CD4-positive, CD25-positive, alpha-beta regulatory T cell (primary cell): ENCODE measurements around the gene TSHR. TPM values are rescaled to one million over a fixed set of nuclear protein-coding genes. Genes with fewer than 3 reads are reported as not detected.
"Not testable (repeated sequence)": the region's sequence is repeated elsewhere in the genome, so short reads cannot be mapped to it uniquely, and the experiment has no call there.

Experiments used
- ATAC-seq, 2 donors: fragments of 150-1000 bp; cut with Tn5 transposase; one replicate each; pipeline ENCODE4 v1.10.0; 2021; ENCODE audit warnings: low read depth in 2 of 2, moderate number of reproducible peaks in 2 of 2, moderate library complexity in 1 of 2
- DNase-seq, 3 donors: peaks; one replicate each; pipeline versions ENCODE4 v3.0.0 to v3.0.0-alpha.2; 2012 to 2022; ENCODE audit warnings: mixed read lengths in 1 of 3
- H3K27ac ChIP-seq: one replicate; pipeline ENCODE4 v1.7.0; 2013; ENCODE audit warnings: mild to moderate bottlenecking, low read length; ENCODE audit not compliant: insufficient read depth, poor library complexity, severe bottlenecking
- H3K27me3 ChIP-seq: one replicate; pipeline ENCODE4 v1.7.0; 2013; ENCODE audit warnings: low read length; ENCODE audit not compliant: control insufficient read depth, insufficient read depth
- H3K36me3 ChIP-seq: one replicate; pipeline ENCODE4 v1.7.0; 2013; ENCODE audit warnings: mild to moderate bottlenecking, low read length, moderate library complexity; ENCODE audit not compliant: control insufficient read depth, insufficient read depth
- H3K4me1 ChIP-seq: 2 replicates; pipeline ENCODE4 v1.7.0; 2013; ENCODE audit warnings: mild to moderate bottlenecking, low read length; ENCODE audit not compliant: insufficient read depth, control insufficient read depth, poor library complexity, severe bottlenecking
- H3K4me3 ChIP-seq: one replicate; pipeline ENCODE4 v1.7.0; 2013; ENCODE audit warnings: low read depth, mild to moderate bottlenecking, low read length, moderate library complexity
- H3K9me3 ChIP-seq, 2 experiments: 1 replicate in 1 of 2; 2 replicates in 1 of 2; pipeline ENCODE4 v1.7.0; 2013; ENCODE audit warnings: low read length in 2 of 2, mild to moderate bottlenecking in 1 of 2, moderate library complexity in 1 of 2; ENCODE audit not compliant: control insufficient read depth in 2 of 2
- H3K27ac Mint-ChIP-seq, 3 donors: one replicate each; pipeline ENCODE4 v1.8.0; 2020 to 2022; ENCODE audit warnings: mild to moderate bottlenecking in 3 of 3, mixed read lengths in 3 of 3, moderate library complexity in 2 of 3
- H3K27me3 Mint-ChIP-seq: one replicate; pipeline ENCODE4 v1.8.0; 2022; ENCODE audit warnings: mild to moderate bottlenecking, mixed read lengths
- H3K36me3 Mint-ChIP-seq: one replicate; pipeline ENCODE4 v1.8.0; 2020; ENCODE audit warnings: mixed read lengths
- H3K4me1 Mint-ChIP-seq, 4 donors: one replicate each; pipeline ENCODE4 v1.8.0; 2020 to 2022; ENCODE audit warnings: mixed read lengths in 4 of 4, mild to moderate bottlenecking in 1 of 4
- H3K4me3 Mint-ChIP-seq, 4 donors: one replicate each; pipeline ENCODE4 v1.8.0; 2020 to 2022; ENCODE audit warnings: mild to moderate bottlenecking in 4 of 4, mixed read lengths in 4 of 4, moderate library complexity in 3 of 4
- H3K9me3 Mint-ChIP-seq, 7 donors: one replicate each; pipeline ENCODE4 v1.8.0; 2020 to 2022; ENCODE audit warnings: mixed read lengths in 7 of 7, mild to moderate bottlenecking in 3 of 7, moderate library complexity in 2 of 7
- polyA plus RNA-seq, 4 donors: library from polyadenylated mRNA; unstranded; fragments of 300-500 nt; fragmentation: Illumina TruSeq; gene quantifications; one replicate each; pipeline ENCODE4 v1.2.3, GENCODE V29; 2021
- total RNA-seq: library from RNA; stranded (reverse); gene quantifications from one replicate; pipeline ENCODE4 v1.2.3, GENCODE V29; 2022

TSHR gene
- total RNA-seq (19.3 TPM), polyA plus RNA-seq (10 to 100 TPM in 2 of 4 donors, 1 to 10 TPM in 2; 4.4 to 17.3 (median 11.8) TPM)

- H3K4me1 ChIP-seq: peaks cover 56% of the 10 kb centered on the region
- Mint-ChIP-seq H3K4me1 (peaks cover 19 to 64% (median 49%) of the 10 kb centered on the region in 4 donors), H3K27me3 (no peaks in the 10 kb centered on the region), H3K27ac (peak within 1 kb of the TSS; percentile 86 to 98 (median 88)), H3K4me3 (peak within 1 kb of the TSS; percentile 62 to 99 (median 92)), H3K9me3 (no peaks in the 10 kb centered on the region), H3K36me3 (peaks cover 4% of the 10 kb centered on the region)
- ATAC-seq (peak in 1 of 2 donors; percentile 10), DNase-seq (peak in 2 of 3 donors; percentile 26 to 61)
- no peaks in the 10 kb centered on the region for H3K9me3 ChIP-seq
- H3K36me3 ChIP-seq: no peaks in the 10 kb centered on the region
- H3K4me3 ChIP-seq: peak within 1 kb of the TSS; percentile 83
- peak within 1 kb of the TSS; percentile 38 for H3K27ac ChIP-seq
- no peaks in the 10 kb centered on the region for H3K27me3 ChIP-seq
Measured at GRCh38 chr14:80955416-80955941, at the start of gene TSHR. Gene TSHR (plus strand): TSS chr14:80955621. CDS start chr14:80955681, 60 bp downstream.

GRCh38 chr14:80906336-80906735 is 49.1 kb upstream of the TSHR start:
- Histone ChIP-seq H3K4me3 (no peak overlapping the region), H3K27ac (no peak overlapping the region), H3K27me3 (no peaks in the 10 kb centered on the region), H3K4me1 (peaks cover 3% of the 10 kb centered on the region), H3K9me3 (no peaks in the 10 kb centered on the region), H3K36me3 (peaks cover 8% of the 10 kb centered on the region)
- no peak overlapping the region for H3K4me3 Mint-ChIP-seq
- H3K4me1 Mint-ChIP-seq: peaks cover 13 to 38% (median 18%) of the 10 kb centered on the region in 4 donors
- H3K27ac Mint-ChIP-seq: peak overlapping the region in 1 of 3 donors; percentile 53
- DNase-seq (no peak), ATAC-seq (no peak)
- peaks cover 45% of the 10 kb centered on the region for H3K36me3 Mint-ChIP-seq
- H3K27me3 Mint-ChIP-seq: no peaks in the 10 kb centered on the region
- peaks cover 0 to 2% (median 0%) of the 10 kb centered on the region in 7 donors for H3K9me3 Mint-ChIP-seq

DNA sequence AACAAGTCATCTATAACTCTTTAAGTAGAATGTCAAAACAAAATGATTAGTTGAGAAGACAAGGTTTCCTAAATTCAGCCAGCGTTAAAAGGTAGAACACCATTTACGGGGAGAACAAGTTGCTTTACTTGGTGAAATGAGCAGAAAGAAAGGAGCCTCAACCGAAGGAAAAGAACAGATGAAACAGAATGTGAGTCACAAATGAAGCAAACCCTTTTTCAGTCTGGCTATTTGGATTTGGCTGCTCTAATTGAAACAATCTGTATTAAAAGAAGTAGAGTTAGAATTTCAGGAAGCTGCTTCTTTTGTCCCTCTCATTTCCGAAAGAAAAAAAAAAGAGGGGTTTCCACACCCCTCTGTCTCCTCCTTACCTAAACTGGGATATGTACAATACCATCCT is 48.5 kb upstream of the TSHR start:
- ATAC-seq: no peak
- no peaks in the 10 kb centered on the region for H3K27me3 ChIP-seq
- H3K27ac ChIP-seq: no peak overlapping the region
- Mint-ChIP-seq H3K27ac (no peak overlapping the region), H3K9me3 (peaks cover 0 to 2% (median 0%) of the 10 kb centered on the region in 7 donors), H3K36me3 (peaks cover 40% of the 10 kb centered on the region), H3K27me3 (no peaks in the 10 kb centered on the region), H3K4me1 (peaks cover 9 to 32% (median 13%) of the 10 kb centered on the region in 4 donors), H3K4me3 (no peak overlapping the region)
- H3K4me3 ChIP-seq: no peak overlapping the region
- H3K9me3 ChIP-seq: no peaks in the 10 kb centered on the region
- H3K4me1 ChIP-seq: no peaks in the 10 kb centered on the region
- no peak for DNase-seq
- peaks cover 8% of the 10 kb centered on the region for H3K36me3 ChIP-seq

DNA sequence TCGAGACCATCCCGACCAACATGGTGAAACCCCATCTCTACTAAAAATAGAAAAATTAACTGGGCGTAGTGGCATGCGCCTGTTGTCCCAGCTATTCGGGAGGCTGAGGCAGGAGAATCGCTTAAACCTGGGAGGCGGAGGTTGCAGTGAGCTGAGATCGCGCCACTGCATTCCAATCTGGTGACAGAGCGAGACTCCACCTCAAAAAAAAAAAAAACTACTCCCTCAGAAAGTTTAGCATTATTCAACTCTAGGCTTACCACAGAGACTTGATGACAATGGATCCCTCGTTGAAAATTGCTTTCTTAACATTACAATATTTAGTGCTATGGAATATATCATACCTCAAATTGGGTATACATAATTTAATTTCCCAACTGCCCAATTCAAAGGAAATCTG is 43.4 kb upstream of the TSHR start:
- H3K4me1 ChIP-seq, DNase-seq, ATAC-seq, H3K27ac Mint-ChIP-seq, H3K27ac ChIP-seq, H3K27me3 Mint-ChIP-seq, H3K4me3 ChIP-seq, H3K9me3 ChIP-seq, H3K27me3 ChIP-seq, H3K4me3 Mint-ChIP-seq, H3K9me3 Mint-ChIP-seq: not testable (repeated sequence)
- H3K36me3 Mint-ChIP-seq: peaks cover 34% of the 10 kb centered on the region
- H3K4me1 Mint-ChIP-seq: peaks cover 0 to 18% (median 3%) of the 10 kb centered on the region in 4 donors
- H3K36me3 ChIP-seq: peaks cover 21% of the 10 kb centered on the region

DNA sequence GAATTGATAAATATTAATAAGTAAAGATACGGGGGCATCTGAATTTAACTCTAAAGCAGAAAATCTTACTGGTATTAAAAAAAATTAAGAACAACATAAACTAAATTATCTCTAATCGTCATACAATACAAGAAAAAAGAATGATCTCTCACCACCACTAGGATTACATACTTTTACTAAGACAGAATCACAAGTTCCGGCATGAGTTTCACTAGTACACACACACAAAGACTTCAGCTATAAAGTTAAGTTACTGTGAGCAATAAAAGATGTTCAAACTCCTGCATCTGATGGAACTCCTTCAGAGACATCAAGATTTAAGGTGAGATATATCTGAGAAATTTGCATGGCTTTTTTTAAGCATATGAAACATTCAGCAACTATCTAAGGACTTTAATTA is 35.8 kb upstream of the TSHR start:
- H3K9me3 Mint-ChIP-seq: peaks cover 0 to 2% (median 0%) of the 10 kb centered on the region in 7 donors

DNA sequence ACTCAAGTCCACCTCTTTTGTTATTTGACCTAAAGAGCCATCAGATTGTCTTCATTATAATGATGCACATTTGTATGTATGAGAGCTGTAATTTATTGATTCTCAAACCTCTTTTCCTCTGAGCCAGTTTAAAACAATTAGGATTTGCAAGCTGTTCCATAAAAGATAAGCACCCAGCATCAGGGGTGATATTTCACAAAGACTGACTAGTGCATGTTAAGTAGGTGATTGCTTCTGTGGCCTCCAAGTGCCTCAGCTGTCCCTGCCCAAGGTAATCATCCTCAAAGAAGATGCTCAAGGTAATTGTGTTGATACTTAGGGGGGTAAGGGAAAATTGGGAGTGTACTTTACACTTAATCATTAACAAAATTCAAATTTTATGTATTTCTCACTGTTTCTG is 32.1 kb upstream of the TSHR start:
- peaks cover 10 to 25% (median 18%) of the 10 kb centered on the region in 4 donors for H3K4me1 Mint-ChIP-seq

More for the DNA sequence above, 35.8 kb upstream of the TSHR start:
- peaks cover 11 to 31% (median 15%) of the 10 kb centered on the region in 4 donors for H3K4me1 Mint-ChIP-seq
- peaks cover 3% of the 10 kb centered on the region for H3K4me1 ChIP-seq
- ATAC-seq (no peak), DNase-seq (no peak)
- peaks cover 33% of the 10 kb centered on the region for H3K36me3 Mint-ChIP-seq
- H3K4me3 Mint-ChIP-seq: no peak overlapping the region
- H3K27me3 ChIP-seq: no peaks in the 10 kb centered on the region
- no peaks in the 10 kb centered on the region for H3K27me3 Mint-ChIP-seq
- H3K27ac ChIP-seq: no peak overlapping the region
- no peaks in the 10 kb centered on the region for H3K9me3 ChIP-seq
- no peak overlapping the region for H3K4me3 ChIP-seq
- no peak overlapping the region for H3K27ac Mint-ChIP-seq
- H3K36me3 ChIP-seq: peaks cover 15% of the 10 kb centered on the region

GRCh38 chr14:80924365-80925103 is 30.9 kb upstream of the TSHR start:
- Mint-ChIP-seq H3K9me3 (peaks cover 0 to 1% (median 0%) of the 10 kb centered on the region in 7 donors), H3K36me3 (peaks cover 36% of the 10 kb centered on the region), H3K4me3 (no peak overlapping the region), H3K4me1 (peaks cover 8 to 34% (median 14%) of the 10 kb centered on the region in 4 donors), H3K27ac (no peak overlapping the region), H3K27me3 (no peaks in the 10 kb centered on the region)
- peaks cover 10% of the 10 kb centered on the region for H3K4me1 ChIP-seq
- H3K27ac ChIP-seq: no peak overlapping the region
- ATAC-seq (no peak), DNase-seq (no peak)
- H3K4me3 ChIP-seq: no peak overlapping the region
- peaks cover 4% of the 10 kb centered on the region for H3K36me3 ChIP-seq
- no peaks in the 10 kb centered on the region for H3K27me3 ChIP-seq
- no peaks in the 10 kb centered on the region for H3K9me3 ChIP-seq

More for the DNA sequence above, 32.1 kb upstream of the TSHR start:
- H3K36me3 Mint-ChIP-seq: peaks cover 31% of the 10 kb centered on the region
- no peak overlapping the region for H3K27ac ChIP-seq
- H3K4me3 Mint-ChIP-seq: no peak overlapping the region
- H3K27me3 Mint-ChIP-seq: no peaks in the 10 kb centered on the region
- no peaks in the 10 kb centered on the region for H3K9me3 ChIP-seq
- peaks cover 4% of the 10 kb centered on the region for H3K36me3 ChIP-seq
- no peak for DNase-seq
- H3K4me1 ChIP-seq: peaks cover 6% of the 10 kb centered on the region
- H3K4me3 ChIP-seq: no peak overlapping the region
- ATAC-seq: no peak
- peak overlapping the region in 1 of 3 donors; percentile 64 for H3K27ac Mint-ChIP-seq
- no peaks in the 10 kb centered on the region for H3K27me3 ChIP-seq
- H3K9me3 Mint-ChIP-seq: peaks cover 0 to 1% (median 0%) of the 10 kb centered on the region in 7 donors
